Measurements from ENCODE around the gene NXN.

DNA sequence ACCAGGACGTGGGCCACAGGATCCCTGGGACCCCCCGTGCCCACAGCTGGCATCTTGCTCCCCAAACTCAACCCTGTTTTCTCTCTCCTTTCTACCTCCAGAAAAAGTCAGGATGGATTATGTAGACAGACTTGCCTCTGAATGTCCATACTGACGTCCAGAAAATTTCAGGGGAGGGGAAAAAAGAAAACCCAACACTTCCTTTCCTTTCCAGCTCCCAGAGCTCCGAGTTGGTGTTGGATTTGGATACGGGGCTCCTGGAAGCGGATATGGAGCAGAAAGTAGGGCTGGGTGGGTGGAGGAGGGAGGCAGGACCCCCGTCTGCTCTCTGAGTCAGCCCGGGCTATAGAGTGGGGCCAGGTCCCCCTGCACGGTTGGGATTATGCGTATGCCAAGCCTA, 127.2 kb downstream of the NXN start:
- TF ChIP-seq GATA2 (IDR thresholded peaks at IDR 0.05; ENCODE audit: low read depth, low read length), result no peak
- TF ChIP-seq GATA3 (IDR thresholded peaks at IDR 0.05; ENCODE audit: low read depth, low read length), result no peak
